Left ventricle myocardium inferior (tissue), 1 donor: ENCODE measurements around the gene MESP2. TPM values are rescaled to one million over a fixed set of nuclear protein-coding genes. Genes with fewer than 3 reads are reported as not detected.

ENCODE experiments used
- DNase-seq: peaks from one replicate; pipeline ENCODE4 v3.0.0-alpha.2; 2020
- H3K27ac ChIP-seq: fragments of 200-600 bp; replicated peaks from 2 replicates; pipeline ENCODE4 v1.8.0; 2021
- H3K27me3 ChIP-seq: fragments of 200-600 bp; 2 replicates; pipeline ENCODE4 v1.8.0; 2021; ENCODE audit warnings: low read depth
- H3K36me3 ChIP-seq: fragments of 200-600 bp; 2 replicates; pipeline ENCODE4 v1.8.0; 2021
- H3K4me1 ChIP-seq: fragments of 200-600 bp; 2 replicates; pipeline ENCODE4 v1.8.0; 2021
- H3K4me3 ChIP-seq: fragments of 200-600 bp; 2 replicates; pipeline ENCODE4 v1.8.0; 2021; ENCODE audit warnings: mild to moderate bottlenecking, moderate library complexity
- H3K9me3 ChIP-seq: fragments of 200-600 bp; replicated peaks from 2 replicates; pipeline ENCODE4 v1.8.0; 2021
- CTCF ChIP-seq: fragments of 200-600 bp; IDR thresholded peaks from 2 replicates; pipeline ENCODE4 v1.8.0; 2021; ENCODE audit warnings: antibody characterized with exemption, mild to moderate bottlenecking, borderline replicate concordance
- intact Hi-C: fragments of 100-400 bp; cut with micrococcal nuclease; formaldehyde crosslinking; loops from one replicate; pipeline ENCODE4 v1.11.0; 2022
- total RNA-seq: library from RNA; stranded (reverse); fragmentation: NEBNext Ultra II Directional; extraction: Animal tissue kit (Norgen Biotek cat#: 25700); gene quantifications from one replicate; pipeline ENCODE4 v1.2.1, GENCODE V29; 2021
- donor health status: DM: no; HTN: yes; CAD: no; lungs with severe emphysema.

Gene MESP2
- total RNA-seq, 1 donor from 2014 or later = 0.27 TPM

GRCh38 chr15:89740137-89740536 is 36.0 kb upstream of the MESP2 start:
- Histone ChIP-seq H3K27ac (no peak overlapping the region), H3K27me3 (peaks cover 22% of the 10 kb centered on the region), H3K4me1 (peaks cover 2% of the 10 kb centered on the region), H3K36me3 (no peaks in the 10 kb centered on the region), H3K9me3 (no peaks in the 10 kb centered on the region), H3K4me3 (no peak overlapping the region)
- intact Hi-C loops = no loop called here
- peak; percentile 92 for TF ChIP-seq CTCF
- no peak for DNase-seq

GRCh38 chr15:89743011-89743410 is 33.1 kb upstream of the MESP2 start:
- Histone ChIP-seq H3K4me3 (no peak overlapping the region), H3K27ac (no peak overlapping the region), H3K9me3 (no peaks in the 10 kb centered on the region), H3K4me1 (peaks cover 2% of the 10 kb centered on the region), H3K27me3 (peaks cover 30% of the 10 kb centered on the region), H3K36me3 (no peaks in the 10 kb centered on the region)
- no peak for TF ChIP-seq CTCF
- no peak for DNase-seq
- intact Hi-C loops = no loop called here

GRCh38 chr15:89743594-89743993 is 32.5 kb upstream of the MESP2 start:
- no peaks in the 10 kb centered on the region for H3K36me3 ChIP-seq
- peaks cover 2% of the 10 kb centered on the region for H3K4me1 ChIP-seq
- no peaks in the 10 kb centered on the region for H3K9me3 ChIP-seq
- H3K27ac ChIP-seq = no peak overlapping the region
- no peak for DNase-seq
- intact Hi-C loops = no loop called here
- H3K27me3 ChIP-seq = peaks cover 36% of the 10 kb centered on the region
- TF ChIP-seq CTCF = no peak
- H3K4me3 ChIP-seq = no peak overlapping the region

- TF ChIP-seq CTCF = no peak
- no peak for DNase-seq
- intact Hi-C loops = no loop called here
- Histone ChIP-seq H3K27me3 (peaks cover 50% of the 10 kb centered on the region), H3K4me3 (no peak overlapping the region), H3K4me1 (peaks cover 6% of the 10 kb centered on the region), H3K27ac (no peak overlapping the region), H3K9me3 (no peaks in the 10 kb centered on the region), H3K36me3 (no peaks in the 10 kb centered on the region)
Observed at GRCh38 chr15:89745131-89745530, 31.0 kb upstream of the MESP2 start.

- Histone ChIP-seq H3K4me1 (peaks cover 11% of the 10 kb centered on the region), H3K27me3 (peaks cover 54% of the 10 kb centered on the region), H3K36me3 (no peaks in the 10 kb centered on the region), H3K4me3 (no peak overlapping the region), H3K9me3 (no peaks in the 10 kb centered on the region), H3K27ac (no peak overlapping the region)
- intact Hi-C loops = no loop called here
- TF ChIP-seq CTCF = no peak
- DNase-seq = no peak
Observed at GRCh38 chr15:89745768-89746167, 30.4 kb upstream of the MESP2 start.

- Histone ChIP-seq H3K27me3 (peaks cover 54% of the 10 kb centered on the region), H3K27ac (no peak overlapping the region), H3K9me3 (no peaks in the 10 kb centered on the region), H3K4me1 (peaks cover 17% of the 10 kb centered on the region), H3K36me3 (no peaks in the 10 kb centered on the region), H3K4me3 (no peak overlapping the region)
- intact Hi-C loops = no loop called here
- TF ChIP-seq CTCF = no peak
- DNase-seq = no peak
Observed at GRCh38 chr15:89746386-89746780, 29.7 kb upstream of the MESP2 start.
